Stomach (tissue), 4 donors: ENCODE measurements around the gene ADTRP.

ENCODE experiments used
- POLR2A ChIP-seq, 4 donors: fragments of 450-650 bp; IDR thresholded peaks; one replicate each; pipeline ENCODE4 v1.6.1; 2016; ENCODE audit warnings: antibody characterized with exemption in 4 of 4, control low read depth in 2 of 4, mild to moderate bottlenecking in 1 of 4, moderate library complexity in 1 of 4
- TF ChIP-seq, protein P1 (sequence below), 7 experiments: fragments of 450-650 bp in 4 of 7; fragments of 200-600 bp in 3 of 7; sonication (generic) in 3 of 7; IDR thresholded peaks; one replicate each; pipeline ENCODE4 v1.5.1; 2016 to 2019; ENCODE audit warnings: antibody characterized with exemption in 7 of 7, control low read depth in 2 of 7, mild to moderate bottlenecking in 1 of 7

DNA sequence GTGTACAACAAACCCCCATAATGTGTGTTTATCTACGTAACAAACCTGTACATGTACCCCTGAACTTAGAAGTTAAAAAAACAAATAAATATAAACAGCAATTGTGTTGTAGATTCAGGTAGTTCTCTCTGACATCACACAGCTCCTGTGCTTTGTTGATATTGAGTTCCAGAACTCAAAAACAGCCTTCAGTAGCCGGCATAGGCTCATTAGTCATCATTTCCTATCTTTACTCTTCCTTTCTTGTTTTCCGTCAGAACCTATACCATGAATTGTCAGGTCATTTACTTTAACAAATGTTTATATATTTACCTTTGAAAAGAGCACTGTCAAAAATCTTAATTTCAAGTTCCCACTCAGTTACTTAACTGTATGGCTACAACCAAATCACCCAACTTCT, 88.8 kb downstream of the ADTRP start:
- TF ChIP-seq, protein P1, sequence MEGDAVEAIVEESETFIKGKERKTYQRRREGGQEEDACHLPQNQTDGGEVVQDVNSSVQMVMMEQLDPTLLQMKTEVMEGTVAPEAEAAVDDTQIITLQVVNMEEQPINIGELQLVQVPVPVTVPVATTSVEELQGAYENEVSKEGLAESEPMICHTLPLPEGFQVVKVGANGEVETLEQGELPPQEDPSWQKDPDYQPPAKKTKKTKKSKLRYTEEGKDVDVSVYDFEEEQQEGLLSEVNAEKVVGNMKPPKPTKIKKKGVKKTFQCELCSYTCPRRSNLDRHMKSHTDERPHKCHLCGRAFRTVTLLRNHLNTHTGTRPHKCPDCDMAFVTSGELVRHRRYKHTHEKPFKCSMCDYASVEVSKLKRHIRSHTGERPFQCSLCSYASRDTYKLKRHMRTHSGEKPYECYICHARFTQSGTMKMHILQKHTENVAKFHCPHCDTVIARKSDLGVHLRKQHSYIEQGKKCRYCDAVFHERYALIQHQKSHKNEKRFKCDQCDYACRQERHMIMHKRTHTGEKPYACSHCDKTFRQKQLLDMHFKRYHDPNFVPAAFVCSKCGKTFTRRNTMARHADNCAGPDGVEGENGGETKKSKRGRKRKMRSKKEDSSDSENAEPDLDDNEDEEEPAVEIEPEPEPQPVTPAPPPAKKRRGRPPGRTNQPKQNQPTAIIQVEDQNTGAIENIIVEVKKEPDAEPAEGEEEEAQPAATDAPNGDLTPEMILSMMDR (IDR thresholded peaks at IDR 0.05), result no peak
- TF ChIP-seq POLR2A (IDR thresholded peaks at IDR 0.05), result no peak
